Type B pancreatic cell (in vitro differentiated cells): ENCODE results near the gene SRGAP3. TPM values are rescaled to one million over a fixed set of nuclear protein-coding genes. Genes with fewer than 3 reads are reported as not detected.

Experiments used
- DNase-seq: peaks from one replicate; pipeline ENCODE4 v3.0.0; 2021; ENCODE audit warnings: mixed read lengths; ENCODE audit not compliant: unreplicated experiment; ENCODE audit errors: extremely low spot score
- H3K27ac Mint-ChIP-seq: 2 replicates; pipeline ENCODE4 v1.8.0; 2021; ENCODE audit warnings: mild to moderate bottlenecking, mixed read lengths
- H3K27me3 Mint-ChIP-seq: 2 replicates; pipeline ENCODE4 v1.8.0; 2021; ENCODE audit warnings: mixed read lengths
- H3K36me3 Mint-ChIP-seq: 2 replicates; pipeline ENCODE4 v1.8.0; 2021; ENCODE audit warnings: mixed read lengths
- H3K4me1 Mint-ChIP-seq: one replicate; pipeline ENCODE4 v1.8.0; 2021; ENCODE audit warnings: mixed read lengths; ENCODE audit not compliant: unreplicated experiment
- H3K4me3 Mint-ChIP-seq: 2 replicates; pipeline ENCODE4 v1.8.0; 2021; ENCODE audit warnings: mild to moderate bottlenecking, mixed read lengths
- H3K9me3 Mint-ChIP-seq: 2 replicates; pipeline ENCODE4 v1.8.0; 2021; ENCODE audit warnings: mixed read lengths
- total RNA-seq: library from RNA; stranded (reverse); gene quantifications from 2 replicates; pipeline ENCODE4 v1.2.1, GENCODE V29; 2021; ENCODE audit warnings: low replicate concordance
- TF ChIP-seq, protein P1 (sequence below): fragments of 200-600 bp; sonication (generic); conservative IDR thresholded peaks from 2 replicates; pipeline ENCODE4 v1.5.0; 2021; ENCODE audit warnings: antibody characterized with exemption, mild to moderate bottlenecking

Gene SRGAP3
- total RNA-seq, 1 donor from 2014 or later: 41.7 TPM

DNA sequence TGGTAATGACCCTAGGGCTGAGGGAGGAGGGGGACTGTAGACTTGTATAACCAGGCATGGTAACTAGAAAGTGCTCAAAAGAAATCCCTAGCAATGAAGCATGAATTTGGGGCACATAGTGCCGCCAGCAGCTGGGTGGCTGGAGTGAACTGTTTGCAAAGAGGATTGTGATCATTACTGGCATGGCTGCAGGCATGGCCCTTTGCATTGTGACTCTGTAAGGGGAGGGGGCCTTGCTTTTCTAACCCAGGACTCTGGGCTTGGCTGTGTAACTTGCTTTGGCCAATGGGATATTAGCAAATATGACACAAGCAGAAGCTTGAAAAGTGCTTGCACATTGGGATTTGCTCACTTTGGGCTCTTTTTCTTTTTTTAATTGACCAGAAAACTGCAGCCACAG, 173.7 kb downstream of the SRGAP3 start:
- Mint-ChIP-seq H3K9me3 (peaks cover 5% of the 10 kb centered on the region), H3K4me1 (peaks cover 23% of the 10 kb centered on the region), H3K27ac (no peak overlapping the region), H3K27me3 (no peaks in the 10 kb centered on the region), H3K36me3 (peaks cover 3% of the 10 kb centered on the region), H3K4me3 (no peak overlapping the region)
- TF ChIP-seq, protein P1, sequence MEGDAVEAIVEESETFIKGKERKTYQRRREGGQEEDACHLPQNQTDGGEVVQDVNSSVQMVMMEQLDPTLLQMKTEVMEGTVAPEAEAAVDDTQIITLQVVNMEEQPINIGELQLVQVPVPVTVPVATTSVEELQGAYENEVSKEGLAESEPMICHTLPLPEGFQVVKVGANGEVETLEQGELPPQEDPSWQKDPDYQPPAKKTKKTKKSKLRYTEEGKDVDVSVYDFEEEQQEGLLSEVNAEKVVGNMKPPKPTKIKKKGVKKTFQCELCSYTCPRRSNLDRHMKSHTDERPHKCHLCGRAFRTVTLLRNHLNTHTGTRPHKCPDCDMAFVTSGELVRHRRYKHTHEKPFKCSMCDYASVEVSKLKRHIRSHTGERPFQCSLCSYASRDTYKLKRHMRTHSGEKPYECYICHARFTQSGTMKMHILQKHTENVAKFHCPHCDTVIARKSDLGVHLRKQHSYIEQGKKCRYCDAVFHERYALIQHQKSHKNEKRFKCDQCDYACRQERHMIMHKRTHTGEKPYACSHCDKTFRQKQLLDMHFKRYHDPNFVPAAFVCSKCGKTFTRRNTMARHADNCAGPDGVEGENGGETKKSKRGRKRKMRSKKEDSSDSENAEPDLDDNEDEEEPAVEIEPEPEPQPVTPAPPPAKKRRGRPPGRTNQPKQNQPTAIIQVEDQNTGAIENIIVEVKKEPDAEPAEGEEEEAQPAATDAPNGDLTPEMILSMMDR: no peak
- DNase-seq: no peak

- H3K4me1 Mint-ChIP-seq: peaks cover 17% of the 10 kb centered on the region
- H3K36me3 Mint-ChIP-seq: no peaks in the 10 kb centered on the region
- no peaks in the 10 kb centered on the region for H3K9me3 Mint-ChIP-seq
- no peak overlapping the region for H3K4me3 Mint-ChIP-seq
- no peak overlapping the region for H3K27ac Mint-ChIP-seq
- DNase-seq: no peak
- TF ChIP-seq, protein P1: no peak
- no peaks in the 10 kb centered on the region for H3K27me3 Mint-ChIP-seq
Measured at GRCh38 chr3:9074079-9074478, 175.4 kb downstream of the SRGAP3 start.

DNA sequence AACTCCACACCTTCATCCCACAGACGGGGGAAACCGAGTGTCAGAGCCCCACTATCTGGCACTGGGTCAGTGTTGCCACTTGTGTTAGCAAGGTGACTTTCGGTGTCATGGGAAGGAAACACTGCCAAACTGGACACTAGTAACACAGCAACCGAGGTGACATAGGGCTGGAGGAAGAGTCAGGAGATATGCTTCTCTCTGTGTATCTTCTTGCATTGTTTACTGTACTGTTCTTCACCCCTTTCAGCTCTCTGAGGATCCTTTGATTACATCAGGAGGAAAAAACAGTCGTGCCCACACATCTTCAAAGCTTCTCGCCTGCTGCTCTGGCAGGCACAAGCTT, 176.8 kb downstream of the SRGAP3 start:
- Mint-ChIP-seq H3K4me3 (no peak overlapping the region), H3K4me1 (peaks cover 13% of the 10 kb centered on the region), H3K27me3 (no peaks in the 10 kb centered on the region), H3K36me3 (no peaks in the 10 kb centered on the region), H3K27ac (no peak overlapping the region), H3K9me3 (no peaks in the 10 kb centered on the region)
- TF ChIP-seq, protein P1: no peak
- DNase-seq: no peak

DNA sequence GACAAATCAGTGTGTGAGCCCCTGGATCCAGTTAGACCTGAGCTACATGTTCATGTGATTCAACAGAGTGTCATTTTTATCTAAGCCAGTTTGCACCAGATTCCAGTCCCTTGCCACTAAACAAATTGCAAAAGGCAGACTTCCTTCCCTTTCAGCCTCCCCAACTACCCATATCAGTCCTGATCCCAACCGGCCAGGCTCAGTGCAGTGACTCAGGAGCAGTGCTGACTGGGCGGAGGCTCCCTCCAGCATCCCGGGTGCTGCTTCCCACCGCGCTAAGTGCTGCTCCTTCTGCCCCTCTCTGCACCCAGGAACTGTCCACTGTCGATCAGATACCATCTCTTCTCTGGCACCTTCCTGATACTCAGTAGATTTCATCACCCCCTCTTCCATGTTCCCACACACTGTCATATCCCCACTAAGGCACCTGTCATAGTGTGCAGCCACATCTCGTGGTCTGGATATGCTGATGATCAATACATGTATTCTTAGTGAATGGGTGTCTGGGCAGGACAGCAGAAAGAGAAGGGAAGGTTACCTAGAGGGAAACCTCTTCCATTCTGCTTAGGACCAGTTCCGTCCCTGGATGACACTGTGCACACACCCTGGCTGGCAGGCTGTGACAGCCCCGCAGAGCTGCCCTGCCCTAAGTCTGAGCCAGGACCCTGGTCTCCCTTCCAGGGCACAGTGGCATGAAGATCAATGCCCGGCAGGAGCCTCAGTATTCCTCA, 177.3 kb downstream of the SRGAP3 start:
- Mint-ChIP-seq H3K27me3 (no peaks in the 10 kb centered on the region), H3K4me1 (peaks cover 10% of the 10 kb centered on the region), H3K9me3 (no peaks in the 10 kb centered on the region), H3K36me3 (no peaks in the 10 kb centered on the region), H3K27ac (no peak overlapping the region), H3K4me3 (no peak overlapping the region)
- TF ChIP-seq, protein P1: no peak
- DNase-seq: no peak

GRCh38 chr3:9070961-9071360, 178.5 kb downstream of the SRGAP3 start:
- H3K36me3 Mint-ChIP-seq: no peaks in the 10 kb centered on the region
- H3K4me1 Mint-ChIP-seq: peaks cover 3% of the 10 kb centered on the region
- H3K9me3 Mint-ChIP-seq: no peaks in the 10 kb centered on the region
- H3K4me3 Mint-ChIP-seq: no peak overlapping the region
- TF ChIP-seq, protein P1: no peak
- no peak overlapping the region for H3K27ac Mint-ChIP-seq
- no peaks in the 10 kb centered on the region for H3K27me3 Mint-ChIP-seq
- no peak for DNase-seq

- Mint-ChIP-seq H3K4me3 (no peak overlapping the region), H3K27ac (no peak overlapping the region), H3K4me1 (peaks cover 4% of the 10 kb centered on the region), H3K9me3 (no peaks in the 10 kb centered on the region), H3K36me3 (no peaks in the 10 kb centered on the region), H3K27me3 (no peaks in the 10 kb centered on the region)
- DNase-seq: no peak
- TF ChIP-seq, protein P1: no peak
Measured at GRCh38 chr3:9069971-9070370, 179.5 kb downstream of the SRGAP3 start.
